NB4 (cell line): Measurements from ENCODE around the gene SNAP29.

Experiments used
- CTCF ChIP-seq: IDR thresholded peaks from one replicate; pipeline ENCODE4 v1.5.1; 2012; ENCODE audit warnings: low read depth, low read length
- MAX ChIP-seq: IDR thresholded peaks from 2 replicates; pipeline ENCODE4 v1.6.1; 2011; ENCODE audit warnings: low read depth, low read length

DNA sequence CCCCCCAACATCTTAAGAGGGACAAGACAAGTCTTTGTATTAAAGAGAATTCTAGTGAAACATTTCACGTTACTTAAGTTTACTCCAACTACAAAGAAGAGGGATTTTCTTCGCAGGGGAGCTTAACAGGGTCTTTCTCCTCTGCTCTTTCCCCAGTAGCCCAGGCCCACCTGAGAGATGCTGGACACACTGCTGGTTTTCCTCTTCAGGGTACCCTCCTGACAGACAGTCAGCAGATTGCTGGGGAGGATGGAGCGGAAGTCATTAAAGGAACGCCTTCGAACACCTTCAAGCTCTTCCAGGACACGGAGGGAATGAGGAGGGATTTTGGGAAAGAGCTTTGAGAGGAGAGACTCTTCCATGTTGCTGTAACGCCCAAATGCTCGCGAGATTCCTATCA, 39.3 kb upstream of the SNAP29 start:
- no peak for TF ChIP-seq MAX
- no peak for TF ChIP-seq CTCF
